Fibroblast of peridontal ligament (primary cell): ENCODE results near the gene TWIST2.

ENCODE experiments used
- DNase-seq: peaks from one replicate; pipeline ENCODE4 v3.0.0-alpha.2; 2010; ENCODE audit errors: extremely low read depth

Gene TWIST2

GRCh38 chr2:238890131-238890530 is 42.2 kb downstream of the TWIST2 start:
- DNase-seq, result no peak

GRCh38 chr2:238890618-238891456 is 43.0 kb downstream of the TWIST2 start:
- DNase-seq, result no peak

GRCh38 chr2:238891457-238892203 is 43.7 kb downstream of the TWIST2 start:
- no peak for DNase-seq

GRCh38 chr2:238892204-238892500 is 44.3 kb downstream of the TWIST2 start:
- no peak for DNase-seq

GRCh38 chr2:238892796-238893195 is 44.9 kb downstream of the TWIST2 start:
- no peak for DNase-seq

- no peak for DNase-seq
These were observed 45.6 kb downstream of the TWIST2 start for GRCh38 chr2:238893349-238894000.

GRCh38 chr2:238894226-238894949 is 46.5 kb downstream of the TWIST2 start:
- no peak for DNase-seq

GRCh38 chr2:238894950-238895298 is 47.0 kb downstream of the TWIST2 start:
- no peak for DNase-seq

- DNase-seq, result no peak
These were observed 47.5 kb downstream of the TWIST2 start for GRCh38 chr2:238895361-238895882.

- DNase-seq, result peak; percentile 89
These were observed 48.2 kb downstream of the TWIST2 start for GRCh38 chr2:238895891-238896600.

- no peak for DNase-seq
These were observed 48.8 kb downstream of the TWIST2 start for GRCh38 chr2:238896641-238897040.

- DNase-seq, result no peak
These were observed 49.4 kb downstream of the TWIST2 start for GRCh38 chr2:238897122-238897880.

GRCh38 chr2:238897911-238898311 is 50.0 kb downstream of the TWIST2 start:
- DNase-seq, result no peak

GRCh38 chr2:238898534-238899281 is 50.8 kb downstream of the TWIST2 start:
- no peak for DNase-seq

GRCh38 chr2:238899386-238899785 is 51.5 kb downstream of the TWIST2 start:
- no peak for DNase-seq

- DNase-seq, result no peak
These were observed 52.6 kb downstream of the TWIST2 start for GRCh38 chr2:238900511-238900910.

- DNase-seq, result no peak
These were observed 53.7 kb downstream of the TWIST2 start for GRCh38 chr2:238901461-238902057.

- no peak for DNase-seq
These were observed 54.4 kb downstream of the TWIST2 start for GRCh38 chr2:238902285-238902684.

- DNase-seq, result no peak
These were observed 55.3 kb downstream of the TWIST2 start for GRCh38 chr2:238903141-238903540.
